ENCODE results near the gene CHST15. TPM values are rescaled to one million over a fixed set of nuclear protein-coding genes. Genes with fewer than 3 reads are reported as not detected.

Gene CHST15
- total and polyA plus RNA-seq, 2 of the 8 experiments (the other 6 are each of a cell fraction or from before 2014, with no cell fraction given): 8.8 to 9.1 TPM

GRCh38 chr10:124014416-124015154 lies 78.8 kb downstream of the CHST15 start (continued):
- TF ChIP-seq USF2 (IDR thresholded peaks at IDR 0.05; ENCODE audit: low read length) (no peak), TAF7 (optimal IDR thresholded peaks at IDR 0.05; ENCODE audit: borderline replicate concordance, low read depth, low read length) (no peak)
